Choroid plexus epithelial cell (primary cell): Measurements from ENCODE around the gene ARFIP1.

Source experiments
- DNase-seq: peaks from one replicate; pipeline ENCODE4 v3.0.0-alpha.2; 2010; ENCODE audit warnings: low read depth
- H3K4me3 ChIP-seq: 2 replicates; pipeline ENCODE4 v1.5.1; 2011; ENCODE audit warnings: low read depth, mild to moderate bottlenecking, control low read depth, low read length, moderate library complexity
- CTCF ChIP-seq: conservative IDR thresholded peaks from 2 replicates; pipeline ENCODE4 v1.5.1; 2011; ENCODE audit warnings: low read depth, mild to moderate bottlenecking, control low read depth, inconsistent platforms, low read length, moderate library complexity

Gene ARFIP1

GRCh38 chr4:152954741-152955140 is 175.0 kb downstream of the ARFIP1 start:
- DNase-seq = no peak
- TF ChIP-seq CTCF = no peak
- no peak overlapping the region for H3K4me3 ChIP-seq

- TF ChIP-seq CTCF = no peak
- DNase-seq = no peak
- H3K4me3 ChIP-seq = no peak overlapping the region
These were observed 176.4 kb downstream of the ARFIP1 start for GRCh38 chr4:152956147-152956546.

- no peak overlapping the region for H3K4me3 ChIP-seq
- DNase-seq = peak; percentile 88
- TF ChIP-seq CTCF = no peak
These were observed 177.1 kb downstream of the ARFIP1 start for GRCh38 chr4:152956650-152957436.

GRCh38 chr4:152957437-152958171 is 177.8 kb downstream of the ARFIP1 start:
- peak; percentile 47 for TF ChIP-seq CTCF
- DNase-seq = peak; percentile 57
- peak overlapping the region; percentile 1 for H3K4me3 ChIP-seq

GRCh38 chr4:152959080-152959479 is 179.3 kb downstream of the ARFIP1 start:
- TF ChIP-seq CTCF = no peak
- H3K4me3 ChIP-seq = no peak overlapping the region
- no peak for DNase-seq

- DNase-seq = no peak
- H3K4me3 ChIP-seq = no peak overlapping the region
- TF ChIP-seq CTCF = no peak
These were observed 180.3 kb downstream of the ARFIP1 start for GRCh38 chr4:152960082-152960481.
